Measurements from ENCODE around the gene SERPINA10.
"Not testable (repeated sequence)": the region's sequence is repeated elsewhere in the genome, so short reads cannot be mapped to it uniquely, and the experiment has no call there.

The SERPINA10 gene

GRCh38 chr14:94293578-94293924 is 483 bp upstream of the SERPINA10 start:
- no peak overlapping the region for H3K4me3 ChIP-seq (ENCODE audit: low read depth in 1 of 2, low read length in 2 of 2)
- H3K9ac ChIP-seq (ENCODE audit: low read length) = no peak overlapping the region
- no peaks in the 10 kb centered on the region for H3K27me3 ChIP-seq (ENCODE audit: control insufficient read depth in 1 of 2, insufficient read depth in 2 of 2, low read length in 2 of 2)
- H3K9me3 ChIP-seq (ENCODE audit: low read length) = no peaks in the 10 kb centered on the region
- H3K27ac ChIP-seq (ENCODE audit: low read depth, low read length) = no peak overlapping the region
- no peaks in the 10 kb centered on the region for H3K36me3 ChIP-seq (ENCODE audit: insufficient read depth, low read length)
- no peaks in the 10 kb centered on the region for H3K4me1 ChIP-seq (ENCODE audit: insufficient read depth, low read length)

GRCh38 chr14:94292526-94292871 is 569 bp downstream of the SERPINA10 start:
- Histone ChIP-seq H3K4me3 (ENCODE audit: low read depth in 1 of 2, low read length in 2 of 2) (no peak overlapping the region), H3K27me3 (ENCODE audit: control insufficient read depth in 1 of 2, insufficient read depth in 2 of 2, low read length in 2 of 2) (no peaks in the 10 kb centered on the region), H3K36me3 (ENCODE audit: insufficient read depth, low read length) (no peaks in the 10 kb centered on the region), H3K4me1 (ENCODE audit: insufficient read depth, low read length) (no peaks in the 10 kb centered on the region), H3K9me3 (ENCODE audit: low read length) (no peaks in the 10 kb centered on the region), H3K27ac (ENCODE audit: low read depth, low read length) (no peak overlapping the region), H3K9ac (ENCODE audit: low read length) (no peak overlapping the region)

GRCh38 chr14:94291906-94292525 is 1.1 kb downstream of the SERPINA10 start:
- H3K9me3 ChIP-seq (ENCODE audit: low read length) = no peaks in the 10 kb centered on the region
- no peak overlapping the region for H3K27ac ChIP-seq (ENCODE audit: low read depth, low read length)
- H3K9ac ChIP-seq (ENCODE audit: low read length) = no peak overlapping the region
- H3K4me3 ChIP-seq (ENCODE audit: low read depth in 1 of 2, low read length in 2 of 2) = no peak overlapping the region
- no peaks in the 10 kb centered on the region for H3K27me3 ChIP-seq (ENCODE audit: control insufficient read depth in 1 of 2, insufficient read depth in 2 of 2, low read length in 2 of 2)
- H3K36me3 ChIP-seq (ENCODE audit: insufficient read depth, low read length) = no peaks in the 10 kb centered on the region
- H3K4me1 ChIP-seq (ENCODE audit: insufficient read depth, low read length) = no peaks in the 10 kb centered on the region

GRCh38 chr14:94291159-94291905 is 1.7 kb downstream of the SERPINA10 start:
- Histone ChIP-seq H3K36me3 (ENCODE audit: insufficient read depth, low read length) (no peaks in the 10 kb centered on the region), H3K4me1 (ENCODE audit: insufficient read depth, low read length) (no peaks in the 10 kb centered on the region), H3K27me3 (ENCODE audit: control insufficient read depth in 1 of 2, insufficient read depth in 2 of 2, low read length in 2 of 2) (no peaks in the 10 kb centered on the region), H3K9me3 (ENCODE audit: low read length) (no peaks in the 10 kb centered on the region), H3K27ac (ENCODE audit: low read depth, low read length) (no peak overlapping the region), H3K9ac (ENCODE audit: low read length) (no peak overlapping the region), H3K4me3 (ENCODE audit: low read depth in 1 of 2, low read length in 2 of 2) (no peak overlapping the region)

GRCh38 chr14:94290197-94290596 is 2.9 kb downstream of the SERPINA10 start:
- no peak overlapping the region for H3K4me3 ChIP-seq (ENCODE audit: low read depth in 1 of 2, low read length in 2 of 2)
- H3K9ac ChIP-seq (ENCODE audit: low read length) = no peak overlapping the region
- H3K4me1 ChIP-seq (ENCODE audit: insufficient read depth, low read length) = no peaks in the 10 kb centered on the region
- H3K27me3 ChIP-seq (ENCODE audit: control insufficient read depth in 1 of 2, insufficient read depth in 2 of 2, low read length in 2 of 2) = no peaks in the 10 kb centered on the region
- H3K36me3 ChIP-seq (ENCODE audit: insufficient read depth, low read length) = no peaks in the 10 kb centered on the region
- H3K9me3 ChIP-seq (ENCODE audit: low read length) = no peaks in the 10 kb centered on the region
- H3K27ac ChIP-seq (ENCODE audit: low read depth, low read length) = no peak overlapping the region

GRCh38 chr14:94288610-94289465 is 4.2 kb downstream of the SERPINA10 start:
- no peaks in the 10 kb centered on the region for H3K4me1 ChIP-seq (ENCODE audit: insufficient read depth, low read length)
- no peak overlapping the region for H3K9ac ChIP-seq (ENCODE audit: low read length)
- H3K27ac ChIP-seq (ENCODE audit: low read depth, low read length) = no peak overlapping the region
- no peaks in the 10 kb centered on the region for H3K27me3 ChIP-seq (ENCODE audit: control insufficient read depth in 1 of 2, insufficient read depth in 2 of 2, low read length in 2 of 2)
- H3K4me3 ChIP-seq (ENCODE audit: low read depth in 1 of 2, low read length in 2 of 2) = no peak overlapping the region
- H3K36me3 ChIP-seq (ENCODE audit: insufficient read depth, low read length) = no peaks in the 10 kb centered on the region
- no peaks in the 10 kb centered on the region for H3K9me3 ChIP-seq (ENCODE audit: low read length)

GRCh38 chr14:94285158-94285557 is 7.9 kb downstream of the SERPINA10 start:
- Histone ChIP-seq H3K27ac (ENCODE audit: low read depth, low read length) (no peak overlapping the region), H3K9me3 (ENCODE audit: low read length) (no peaks in the 10 kb centered on the region), H3K4me1 (ENCODE audit: insufficient read depth, low read length) (no peaks in the 10 kb centered on the region), H3K27me3 (ENCODE audit: control insufficient read depth in 1 of 2, insufficient read depth in 2 of 2, low read length in 2 of 2) (no peaks in the 10 kb centered on the region), H3K4me3 (ENCODE audit: low read depth in 1 of 2, low read length in 2 of 2) (no peak overlapping the region), H3K36me3 (ENCODE audit: insufficient read depth, low read length) (no peaks in the 10 kb centered on the region), H3K9ac (ENCODE audit: low read length) (no peak overlapping the region)

GRCh38 chr14:94284221-94284620 is 8.8 kb downstream of the SERPINA10 start:
- no peaks in the 10 kb centered on the region for H3K27me3 ChIP-seq (ENCODE audit: control insufficient read depth in 1 of 2, insufficient read depth in 2 of 2, low read length in 2 of 2)
- H3K4me3 ChIP-seq (ENCODE audit: low read depth in 1 of 2, low read length in 2 of 2) = no peak overlapping the region
- no peak overlapping the region for H3K27ac ChIP-seq (ENCODE audit: low read depth, low read length)
- H3K4me1 ChIP-seq (ENCODE audit: insufficient read depth, low read length) = no peaks in the 10 kb centered on the region
- no peak overlapping the region for H3K9ac ChIP-seq (ENCODE audit: low read length)
- no peaks in the 10 kb centered on the region for H3K36me3 ChIP-seq (ENCODE audit: insufficient read depth, low read length)
- H3K9me3 ChIP-seq (ENCODE audit: low read length) = no peaks in the 10 kb centered on the region

GRCh38 chr14:94282991-94283723 is 9.9 kb downstream of the SERPINA10 start:
- no peak overlapping the region for H3K4me3 ChIP-seq (ENCODE audit: low read depth in 1 of 2, low read length in 2 of 2)
- H3K27ac ChIP-seq (ENCODE audit: low read depth, low read length) = no peak overlapping the region
- no peaks in the 10 kb centered on the region for H3K36me3 ChIP-seq (ENCODE audit: insufficient read depth, low read length)
- no peaks in the 10 kb centered on the region for H3K27me3 ChIP-seq (ENCODE audit: control insufficient read depth in 1 of 2, insufficient read depth in 2 of 2, low read length in 2 of 2)
- no peaks in the 10 kb centered on the region for H3K4me1 ChIP-seq (ENCODE audit: insufficient read depth, low read length)
- no peaks in the 10 kb centered on the region for H3K9me3 ChIP-seq (ENCODE audit: low read length)
- no peak overlapping the region for H3K9ac ChIP-seq (ENCODE audit: low read length)

- no peak overlapping the region for H3K4me3 ChIP-seq (ENCODE audit: low read depth in 1 of 2, low read length in 2 of 2)
- no peaks in the 10 kb centered on the region for H3K36me3 ChIP-seq (ENCODE audit: insufficient read depth, low read length)
These were observed 14.3 kb downstream of the SERPINA10 start for GRCh38 chr14:94278731-94279130.

GRCh38 chr14:94276898-94277561 is 16.0 kb downstream of the SERPINA10 start:
- H3K9ac ChIP-seq (ENCODE audit: low read length); H3K4me3 ChIP-seq (ENCODE audit: low read depth in 1 of 2, low read length in 2 of 2); H3K27ac ChIP-seq (ENCODE audit: low read depth, low read length): not testable (repeated sequence)

More at GRCh38 chr14:94278731-94279130, 14.3 kb downstream of the SERPINA10 start:
- Histone ChIP-seq H3K9ac (ENCODE audit: low read length) (no peak overlapping the region), H3K9me3 (ENCODE audit: low read length) (no peaks in the 10 kb centered on the region), H3K27me3 (ENCODE audit: control insufficient read depth in 1 of 2, insufficient read depth in 2 of 2, low read length in 2 of 2) (no peaks in the 10 kb centered on the region), H3K4me1 (ENCODE audit: insufficient read depth, low read length) (no peaks in the 10 kb centered on the region), H3K27ac (ENCODE audit: low read depth, low read length) (no peak overlapping the region)

More at GRCh38 chr14:94276898-94277561, 16.0 kb downstream of the SERPINA10 start:
- H3K4me1 ChIP-seq (ENCODE audit: insufficient read depth, low read length); H3K27me3 ChIP-seq (ENCODE audit: control insufficient read depth in 1 of 2, insufficient read depth in 2 of 2, low read length in 2 of 2); H3K36me3 ChIP-seq (ENCODE audit: insufficient read depth, low read length); H3K9me3 ChIP-seq (ENCODE audit: low read length): not testable (repeated sequence)

Data from muscle layer of colon (tissue), 2 donors.